Dermis blood vessel endothelial cell (primary cell): ENCODE data around the gene CFAP126. TPM values are rescaled to one million over a fixed set of nuclear protein-coding genes. Genes with fewer than 3 reads are reported as not detected.
"Not testable (repeated sequence)": the region's sequence is repeated elsewhere in the genome, so short reads cannot be mapped to it uniquely, and the experiment has no call there.

ENCODE experiments used
- DNase-seq: peaks from one replicate; pipeline ENCODE4 v3.0.0; 2010
- total RNA-seq: library from RNA; depleted of rRNA; stranded (reverse); fragments of >200 nt; gene quantifications from 2 replicates; pipeline ENCODE4 v1.2.3, GENCODE V29; 2014

CFAP126 gene
- total RNA-seq, result not detected in 2 replicates

- DNase-seq, result peak; percentile 86
Observed at GRCh38 chr1:161367684-161368400, at the start of gene CFAP126. CFAP126 (minus strand) TSS chr1:161367876; CDS start chr1:161367868, 8 bp downstream.

- not testable (repeated sequence) for DNase-seq
Observed at GRCh38 chr1:161413050-161413449, 45.4 kb upstream of the CFAP126 start.

- not testable (repeated sequence) for DNase-seq
Observed at GRCh38 chr1:161410636-161410970, 42.9 kb upstream of the CFAP126 start.

GRCh38 chr1:161409848-161410635, 42.4 kb upstream of the CFAP126 start:
- not testable (repeated sequence) for DNase-seq

- DNase-seq, result no peak
Observed at GRCh38 chr1:161408429-161409052, 40.9 kb upstream of the CFAP126 start.

- no peak for DNase-seq
Observed at GRCh38 chr1:161407451-161407985, 39.8 kb upstream of the CFAP126 start.

- DNase-seq, result not testable (repeated sequence)
Observed at GRCh38 chr1:161406551-161406950, 38.9 kb upstream of the CFAP126 start.

GRCh38 chr1:161404051-161404597, 36.4 kb upstream of the CFAP126 start:
- no peak for DNase-seq

- peak; percentile 22 for DNase-seq
Observed at GRCh38 chr1:161402446-161402845, 34.8 kb upstream of the CFAP126 start.

GRCh38 chr1:161399257-161399998, 31.8 kb upstream of the CFAP126 start:
- DNase-seq, result peak; percentile 90

- no peak for DNase-seq
Observed at GRCh38 chr1:161398900-161399256, 31.2 kb upstream of the CFAP126 start.

GRCh38 chr1:161397038-161397437, 29.4 kb upstream of the CFAP126 start:
- DNase-seq, result not testable (repeated sequence)

GRCh38 chr1:161393151-161393550, 25.5 kb upstream of the CFAP126 start:
- no peak for DNase-seq

- no peak for DNase-seq
Observed at GRCh38 chr1:161391611-161392010, 23.9 kb upstream of the CFAP126 start.

- not testable (repeated sequence) for DNase-seq
Observed at GRCh38 chr1:161391136-161391535, 23.5 kb upstream of the CFAP126 start.

- DNase-seq, result no peak
Observed at GRCh38 chr1:161390559-161390858, 22.8 kb upstream of the CFAP126 start.

GRCh38 chr1:161389691-161390558, 22.2 kb upstream of the CFAP126 start:
- peak; percentile 99 for DNase-seq

- not testable (repeated sequence) for DNase-seq
Observed at GRCh38 chr1:161389158-161389557, 21.5 kb upstream of the CFAP126 start.

- DNase-seq, result no peak
Observed at GRCh38 chr1:161388639-161389038, 21.0 kb upstream of the CFAP126 start.

- peak; percentile 81 for DNase-seq
Observed at GRCh38 chr1:161382214-161383019, 14.7 kb upstream of the CFAP126 start.

- DNase-seq, result peak; percentile 41
Observed at GRCh38 chr1:161381707-161382106, 14.0 kb upstream of the CFAP126 start.
